ENCODE data around the gene REV1.

GRCh38 chr2:99467390-99467789 lies 22.4 kb downstream of the REV1 start:
- TF ChIP-seq NFYB (CRISPR knock-in tag; IDR thresholded peaks at IDR 0.05) (no peak), NRL (CRISPR knock-in tag; IDR thresholded peaks at IDR 0.05; ENCODE audit: borderline replicate concordance) (no peak), MIER2 (CRISPR knock-in tag; IDR thresholded peaks at IDR 0.05) (no peak), KLF15 (CRISPR knock-in tag; IDR thresholded peaks at IDR 0.05; ENCODE audit: borderline replicate concordance) (no peak), NFE2L1 (CRISPR knock-in tag; IDR thresholded peaks at IDR 0.05; ENCODE audit: borderline replicate concordance) (no peak), CCDC6 (CRISPR knock-in tag; IDR thresholded peaks at IDR 0.05) (no peak), POLR2A (IDR thresholded peaks at IDR 0.05; ENCODE audit: insufficient read depth in 1 of 2, low read depth in 2 of 2, low read length in 2 of 2) (no peak), ATF3 (CRISPR knock-in tag; IDR thresholded peaks at IDR 0.05) (no peak), REST (IDR thresholded peaks at IDR 0.05; ENCODE audit: borderline replicate concordance in 1 of 2, low read depth in 1 of 2, low read length in 2 of 2) (no peak), FLYWCH1 (CRISPR knock-in tag; IDR thresholded peaks at IDR 0.05) (no peak), HBP1 (CRISPR knock-in tag; IDR thresholded peaks at IDR 0.05; ENCODE audit: low read depth) (no peak)
